SK-N-SH treated with all-trans-retinoic acid at 6 μM for 48 hours (cell line): ENCODE results near the gene TTC33.

Source experiments
- ARNTL ChIP-seq: fragments of 450-650 bp; formaldehyde crosslinking; IDR thresholded peaks from 2 replicates; pipeline ENCODE4 v1.5.0; 2020; ENCODE audit warnings: low read depth, mild to moderate bottlenecking, moderate library complexity, borderline replicate concordance
- CSDC2 ChIP-seq: fragments of 250-450 bp; sonication (Bioruptor Pico); IDR thresholded peaks from 2 replicates; pipeline ENCODE4 v1.5.0; 2020; ENCODE audit warnings: mild to moderate bottlenecking, moderate library complexity
- GLIS3 ChIP-seq: fragments of 250-450 bp; sonication (Bioruptor Pico); IDR thresholded peaks from 2 replicates; pipeline ENCODE4 v1.5.0; 2020; ENCODE audit warnings: mild to moderate bottlenecking, moderate library complexity
- TOX ChIP-seq: fragments of 250-450 bp; sonication (Bioruptor Pico); IDR thresholded peaks from 2 replicates; pipeline ENCODE4 v1.8.0; 2021; ENCODE audit warnings: mild to moderate bottlenecking, moderate library complexity, borderline replicate concordance
- ZC3H10 ChIP-seq: fragments of 250-450 bp; sonication (Bioruptor Pico); IDR thresholded peaks from 2 replicates; pipeline ENCODE4 v1.5.1; 2021; ENCODE audit warnings: mild to moderate bottlenecking, moderate library complexity
- TF ChIP-seq, protein P1 (sequence below): fragments of 250-450 bp; sonication (Bioruptor Pico); IDR thresholded peaks from 2 replicates; pipeline ENCODE4 v1.8.0; 2020; ENCODE audit warnings: mild to moderate bottlenecking, moderate library complexity, borderline replicate concordance

DNA sequence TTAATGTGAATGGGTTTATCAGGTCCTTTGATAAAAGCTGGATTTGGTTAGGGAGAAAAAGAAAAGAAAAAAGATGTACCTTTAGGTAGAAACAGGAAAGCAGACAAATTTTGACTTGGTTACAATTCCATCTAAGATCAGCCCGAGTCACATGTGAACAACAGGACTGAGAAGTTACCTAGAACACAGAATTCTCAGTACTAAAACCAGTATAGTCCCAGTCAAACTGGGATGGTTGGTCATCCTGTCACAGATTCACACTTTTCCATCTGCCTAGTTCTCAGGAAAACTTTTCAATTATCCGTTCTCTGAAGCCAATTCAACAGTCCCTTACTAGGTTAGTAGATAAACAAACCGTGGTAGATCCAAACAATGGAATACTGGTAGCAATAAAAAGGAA is 266.3 kb downstream of the TTC33 start:
- TF ChIP-seq GLIS3 (CRISPR knock-in tag), result no peak
- TF ChIP-seq ZC3H10 (CRISPR knock-in tag), result no peak
- TF ChIP-seq TOX (CRISPR knock-in tag), result no peak
- TF ChIP-seq, protein P1, sequence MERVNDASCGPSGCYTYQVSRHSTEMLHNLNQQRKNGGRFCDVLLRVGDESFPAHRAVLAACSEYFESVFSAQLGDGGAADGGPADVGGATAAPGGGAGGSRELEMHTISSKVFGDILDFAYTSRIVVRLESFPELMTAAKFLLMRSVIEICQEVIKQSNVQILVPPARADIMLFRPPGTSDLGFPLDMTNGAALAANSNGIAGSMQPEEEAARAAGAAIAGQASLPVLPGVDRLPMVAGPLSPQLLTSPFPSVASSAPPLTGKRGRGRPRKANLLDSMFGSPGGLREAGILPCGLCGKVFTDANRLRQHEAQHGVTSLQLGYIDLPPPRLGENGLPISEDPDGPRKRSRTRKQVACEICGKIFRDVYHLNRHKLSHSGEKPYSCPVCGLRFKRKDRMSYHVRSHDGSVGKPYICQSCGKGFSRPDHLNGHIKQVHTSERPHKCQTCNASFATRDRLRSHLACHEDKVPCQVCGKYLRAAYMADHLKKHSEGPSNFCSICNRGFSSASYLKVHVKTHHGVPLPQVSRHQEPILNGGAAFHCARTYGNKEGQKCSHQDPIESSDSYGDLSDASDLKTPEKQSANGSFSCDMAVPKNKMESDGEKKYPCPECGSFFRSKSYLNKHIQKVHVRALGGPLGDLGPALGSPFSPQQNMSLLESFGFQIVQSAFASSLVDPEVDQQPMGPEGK, result no peak
- no peak for TF ChIP-seq ARNTL (CRISPR knock-in tag)
- TF ChIP-seq CSDC2 (CRISPR knock-in tag), result no peak
